ENCODE results near the gene PTPMT1.
A peak's percentile ranks its signal among the peaks of the same experiment; 100 is the strongest.
"Not testable (repeated sequence)": the region's sequence is repeated elsewhere in the genome, so short reads cannot be mapped to it uniquely, and the experiment has no call there.

The PTPMT1 gene

GRCh38 chr11:47565340-47566148 lies at the start of gene PTPMT1:
Gene PTPMT1, plus strand, starts transcription at chr11:47565599. Its CDS starts 24 bp downstream, at chr11:47565623.
- peak; percentile 74 for DNase-seq (ENCODE audit: low read depth)

- DNase-seq (ENCODE audit: low read depth) = no peak
Measured at GRCh38 chr11:47516155-47516554, 49.2 kb upstream of the PTPMT1 start.

- DNase-seq (ENCODE audit: low read depth) = no peak
Measured at GRCh38 chr11:47516984-47517853, 48.2 kb upstream of the PTPMT1 start.

GRCh38 chr11:47518212-47518964 lies 47.0 kb upstream of the PTPMT1 start:
- no peak for DNase-seq (ENCODE audit: low read depth)

- peak; percentile 91 for DNase-seq (ENCODE audit: low read depth)
Measured at GRCh38 chr11:47523490-47524225, 41.7 kb upstream of the PTPMT1 start.

GRCh38 chr11:47524291-47524874 lies 41.0 kb upstream of the PTPMT1 start:
- peak; percentile 34 for DNase-seq (ENCODE audit: low read depth)

- DNase-seq (ENCODE audit: low read depth) = not testable (repeated sequence)
Measured at GRCh38 chr11:47526032-47526431, 39.4 kb upstream of the PTPMT1 start.

GRCh38 chr11:47527186-47527585 lies 38.2 kb upstream of the PTPMT1 start:
- no peak for DNase-seq (ENCODE audit: low read depth)

GRCh38 chr11:47529951-47530350 lies 35.4 kb upstream of the PTPMT1 start:
- no peak for DNase-seq (ENCODE audit: low read depth)

- not testable (repeated sequence) for DNase-seq (ENCODE audit: low read depth)
Measured at GRCh38 chr11:47530721-47531120, 34.7 kb upstream of the PTPMT1 start.

- no peak for DNase-seq (ENCODE audit: low read depth)
Measured at GRCh38 chr11:47531666-47532065, 33.7 kb upstream of the PTPMT1 start.

GRCh38 chr11:47532597-47533213 lies 32.7 kb upstream of the PTPMT1 start:
- DNase-seq (ENCODE audit: low read depth) = no peak

- DNase-seq (ENCODE audit: low read depth) = peak; percentile 65
Measured at GRCh38 chr11:47533690-47534151, 31.7 kb upstream of the PTPMT1 start.

GRCh38 chr11:47534704-47535251 lies 30.6 kb upstream of the PTPMT1 start:
- DNase-seq (ENCODE audit: low read depth) = no peak

GRCh38 chr11:47536915-47537314 lies 28.5 kb upstream of the PTPMT1 start:
- DNase-seq (ENCODE audit: low read depth) = no peak

- DNase-seq (ENCODE audit: low read depth) = no peak
Measured at GRCh38 chr11:47538741-47539565, 26.4 kb upstream of the PTPMT1 start.

- no peak for DNase-seq (ENCODE audit: low read depth)
Measured at GRCh38 chr11:47539681-47540039, 25.7 kb upstream of the PTPMT1 start.

GRCh38 chr11:47541070-47541469 lies 24.3 kb upstream of the PTPMT1 start:
- DNase-seq (ENCODE audit: low read depth) = no peak

GRCh38 chr11:47545298-47545697 lies 20.1 kb upstream of the PTPMT1 start:
- no peak for DNase-seq (ENCODE audit: low read depth)

All from iris pigment epithelial cell (primary cell).